Prostate gland (tissue), 2 donors: ENCODE data around the gene SMARCB1.

Experiments
- CTCF ChIP-seq, 4 experiments: fragments of 200-600 bp in 2 of 4; fragments of 450-650 bp in 2 of 4; sonication (generic) in 2 of 4; IDR thresholded peaks; 1 replicate in 3 of 4; 2 replicates in 1 of 4; pipeline ENCODE4 v1.5.1; 2016 to 2019; ENCODE audit warnings: antibody characterized with exemption in 4 of 4, mild to moderate bottlenecking in 2 of 4, moderate library complexity in 2 of 4
- POLR2A ChIP-seq: fragments of 450-650 bp; IDR thresholded peaks from one replicate; pipeline ENCODE4 v1.6.1; 2016; ENCODE audit warnings: antibody characterized with exemption, mild to moderate bottlenecking
- POLR2AphosphoS5 ChIP-seq: sonication (generic); formaldehyde crosslinking; IDR thresholded peaks from one replicate; pipeline ENCODE4 v1.6.1; 2017; ENCODE audit warnings: antibody characterized with exemption

GRCh38 chr22:23791738-23792645 is 5.2 kb downstream of the SMARCB1 start:
- no peak for TF ChIP-seq CTCF (IDR thresholded peaks at IDR 0.05)
- TF ChIP-seq POLR2A = no peak
- no peak for TF ChIP-seq POLR2AphosphoS5
